Neural cell (in vitro differentiated cells): Measurements from ENCODE around the gene CENPP.

ENCODE experiments used
- TAF1 ChIP-seq: IDR thresholded peaks from 2 replicates; pipeline ENCODE4 v1.6.1; 2012; ENCODE audit warnings: low read depth
- TF ChIP-seq, protein P1 (sequence below): fragments of 450-650 bp; IDR thresholded peaks from 2 replicates; pipeline ENCODE4 v1.5.1; 2014; ENCODE audit warnings: antibody characterized with exemption, mild to moderate bottlenecking, moderate library complexity; ENCODE audit not compliant: poor library complexity, severe bottlenecking

- TF ChIP-seq, protein P1, sequence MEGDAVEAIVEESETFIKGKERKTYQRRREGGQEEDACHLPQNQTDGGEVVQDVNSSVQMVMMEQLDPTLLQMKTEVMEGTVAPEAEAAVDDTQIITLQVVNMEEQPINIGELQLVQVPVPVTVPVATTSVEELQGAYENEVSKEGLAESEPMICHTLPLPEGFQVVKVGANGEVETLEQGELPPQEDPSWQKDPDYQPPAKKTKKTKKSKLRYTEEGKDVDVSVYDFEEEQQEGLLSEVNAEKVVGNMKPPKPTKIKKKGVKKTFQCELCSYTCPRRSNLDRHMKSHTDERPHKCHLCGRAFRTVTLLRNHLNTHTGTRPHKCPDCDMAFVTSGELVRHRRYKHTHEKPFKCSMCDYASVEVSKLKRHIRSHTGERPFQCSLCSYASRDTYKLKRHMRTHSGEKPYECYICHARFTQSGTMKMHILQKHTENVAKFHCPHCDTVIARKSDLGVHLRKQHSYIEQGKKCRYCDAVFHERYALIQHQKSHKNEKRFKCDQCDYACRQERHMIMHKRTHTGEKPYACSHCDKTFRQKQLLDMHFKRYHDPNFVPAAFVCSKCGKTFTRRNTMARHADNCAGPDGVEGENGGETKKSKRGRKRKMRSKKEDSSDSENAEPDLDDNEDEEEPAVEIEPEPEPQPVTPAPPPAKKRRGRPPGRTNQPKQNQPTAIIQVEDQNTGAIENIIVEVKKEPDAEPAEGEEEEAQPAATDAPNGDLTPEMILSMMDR, result no peak
- no peak for TF ChIP-seq TAF1
These were observed 282.0 kb downstream of the CENPP start for GRCh38 chr9:92607773-92608172.
